Natural killer cell (primary cell): Measurements from ENCODE around the gene CREBZF. TPM values are rescaled to one million over a fixed set of nuclear protein-coding genes. Genes with fewer than 3 reads are reported as not detected.
"Not testable (repeated sequence)": the region's sequence is repeated elsewhere in the genome, so short reads cannot be mapped to it uniquely, and the experiment has no call there.

Source experiments
- ATAC-seq, 3 donors: fragments of 150-1000 bp in 2 of 3; fragments of 200-7000 bp in 1 of 3; cut with Tn5 transposase; 1 replicate in 1 of 3; 2 replicates in 2 of 3; pipeline ENCODE4 v1.10.0; 2021; ENCODE audit warnings: mild to moderate bottlenecking in 2 of 3, moderate library complexity in 2 of 3
- DNase-seq, 2 donors: peaks; one replicate each; pipeline versions ENCODE4 v3.0.0 to v3.0.0-alpha.2; 2013 to 2021; ENCODE audit warnings: mixed read lengths in 1 of 2
- H3K27ac ChIP-seq: one replicate; pipeline ENCODE4 v1.5.1; 2013; ENCODE audit warnings: mild to moderate bottlenecking, low read length
- H3K27me3 ChIP-seq: one replicate; pipeline ENCODE4 v1.6.1; 2013; ENCODE audit warnings: low read length; ENCODE audit not compliant: control insufficient read depth, insufficient read depth
- H3K36me3 ChIP-seq: one replicate; pipeline ENCODE4 v1.6.1; 2013; ENCODE audit warnings: low read length; ENCODE audit not compliant: control insufficient read depth, insufficient read depth
- H3K4me1 ChIP-seq: one replicate; pipeline ENCODE4 v1.6.1; 2013; ENCODE audit warnings: low read length; ENCODE audit not compliant: control insufficient read depth, insufficient read depth
- H3K4me3 ChIP-seq: one replicate; pipeline ENCODE4 v1.5.1; 2013; ENCODE audit warnings: low read length
- H3K9me3 ChIP-seq: one replicate; pipeline ENCODE4 v1.6.1; 2013; ENCODE audit warnings: low read length; ENCODE audit not compliant: control insufficient read depth, insufficient read depth
- H3K27ac Mint-ChIP-seq, 2 donors: one replicate each; pipeline ENCODE4 v1.8.0; 2022; ENCODE audit warnings: mild to moderate bottlenecking in 2 of 2, mixed read lengths in 2 of 2, moderate library complexity in 1 of 2
- H3K27me3 Mint-ChIP-seq, 2 donors: one replicate each; pipeline ENCODE4 v1.8.0; 2022; ENCODE audit warnings: low read depth in 2 of 2, mixed read lengths in 2 of 2
- H3K36me3 Mint-ChIP-seq: one replicate; pipeline ENCODE4 v1.8.0; 2022; ENCODE audit warnings: mixed read lengths
- H3K4me1 Mint-ChIP-seq, 2 donors: one replicate each; pipeline ENCODE4 v1.8.0; 2022; ENCODE audit warnings: mixed read lengths in 2 of 2
- H3K4me3 Mint-ChIP-seq: one replicate; pipeline ENCODE4 v1.8.0; 2022; ENCODE audit warnings: mild to moderate bottlenecking, moderate library complexity, mixed read lengths
- H3K9me3 Mint-ChIP-seq, 2 donors: one replicate each; pipeline ENCODE4 v1.8.0; 2022; ENCODE audit warnings: mixed read lengths in 2 of 2
- CTCF ChIP-seq: fragments of 200-600 bp; IDR thresholded peaks from one replicate; pipeline ENCODE4 v1.8.0; 2022; ENCODE audit warnings: antibody characterized with exemption
- WGBS: methylation state at CpG from one replicate; pipeline ENCODE4 v1.1.7; 2013; ENCODE audit warnings: missing lambda C conversion rate; ENCODE audit not compliant: insufficient coverage; 5-methylcytosine and 5-hydroxymethylcytosine counted together
- intact Hi-C: fragments of 100-400 bp; cut with micrococcal nuclease; formaldehyde crosslinking; loops from one replicate; pipeline ENCODE4 v1.14.2; 2022
- total RNA-seq, 4 donors: library from RNA; stranded (reverse); fragments of 120-200 nt in 1 of 4; gene quantifications; one replicate each; pipeline versions ENCODE4 v1.2.3 to v1.2.4, GENCODE V29; 2013 to 2022

The CREBZF gene
- total RNA-seq, 3 donors from 2014 or later (not counting 1 experiment from before 2014, with no cell fraction given), result 60.1 to 92.7 (median 82.0) TPM

GRCh38 chr11:85658180-85658579, 6.7 kb downstream of the CREBZF start:
- Histone ChIP-seq H3K27ac (no peak overlapping the region), H3K36me3 (peaks cover 63% of the 10 kb centered on the region), H3K4me1 (peaks cover 9% of the 10 kb centered on the region), H3K27me3 (no peaks in the 10 kb centered on the region), H3K9me3 (no peaks in the 10 kb centered on the region), H3K4me3 (no peak overlapping the region)
- no CpG with 5 or more reads among the region's 1 CpG for WGBS
- DNase-seq, result no peak
- peak overlapping the region in 1 of 2 donors; percentile 79 for H3K27ac Mint-ChIP-seq
- TF ChIP-seq CTCF, result no peak
- intact Hi-C loops, result no loop called here
- H3K27me3 Mint-ChIP-seq, result no peaks in the 10 kb centered on the region
- no peaks in the 10 kb centered on the region for H3K9me3 Mint-ChIP-seq
- no peak overlapping the region for H3K4me3 Mint-ChIP-seq
- peaks cover 7% of the 10 kb centered on the region for H3K36me3 Mint-ChIP-seq
- no peak for ATAC-seq
- peaks cover 45 to 54% of the 10 kb centered on the region in 2 donors for H3K4me1 Mint-ChIP-seq

GRCh38 chr11:85656777-85657176, 8.2 kb downstream of the CREBZF start:
- TF ChIP-seq CTCF, result no peak
- Histone ChIP-seq H3K9me3 (no peaks in the 10 kb centered on the region), H3K36me3 (peaks cover 67% of the 10 kb centered on the region), H3K4me1 (peaks cover under 1% of the 10 kb centered on the region), H3K27ac (no peak overlapping the region), H3K4me3 (no peak overlapping the region), H3K27me3 (no peaks in the 10 kb centered on the region)
- DNase-seq, result no peak
- Mint-ChIP-seq H3K4me1 (peaks cover 46 to 56% of the 10 kb centered on the region in 2 donors), H3K36me3 (peaks cover 7% of the 10 kb centered on the region), H3K9me3 (no peaks in the 10 kb centered on the region), H3K4me3 (no peak overlapping the region), H3K27me3 (no peaks in the 10 kb centered on the region), H3K27ac (peak overlapping the region in 1 of 2 donors; percentile 79)
- WGBS, result no CpG with 5 or more reads among the region's 1 CpG
- ATAC-seq, result no peak
- intact Hi-C loops, result no loop called here

GRCh38 chr11:85654343-85654742, 10.6 kb downstream of the CREBZF start:
- H3K4me3 Mint-ChIP-seq, ATAC-seq, H3K9me3 ChIP-seq, DNase-seq, H3K4me1 ChIP-seq, H3K27me3 ChIP-seq, H3K27me3 Mint-ChIP-seq, intact Hi-C loops, H3K27ac ChIP-seq, H3K9me3 Mint-ChIP-seq, H3K4me3 ChIP-seq, H3K36me3 Mint-ChIP-seq, H3K27ac Mint-ChIP-seq: not testable (repeated sequence)
- H3K36me3 ChIP-seq, result peaks cover 47% of the 10 kb centered on the region
- WGBS, result 100% methylated on average over 1 of the region's 4 CpGs
- H3K4me1 Mint-ChIP-seq, result peaks cover 29 to 38% of the 10 kb centered on the region in 2 donors

- Histone ChIP-seq H3K4me3 (no peak overlapping the region), H3K27ac (no peak overlapping the region), H3K9me3 (no peaks in the 10 kb centered on the region), H3K27me3 (no peaks in the 10 kb centered on the region), H3K36me3 (peaks cover 34% of the 10 kb centered on the region), H3K4me1 (peaks cover 4% of the 10 kb centered on the region)
- Mint-ChIP-seq H3K9me3 (no peaks in the 10 kb centered on the region), H3K27me3 (no peaks in the 10 kb centered on the region), H3K4me3 (no peak overlapping the region), H3K36me3 (no peaks in the 10 kb centered on the region), H3K27ac (peak overlapping the region; percentile 7 to 72), H3K4me1 (peaks cover 25 to 28% of the 10 kb centered on the region in 2 donors)
- intact Hi-C loops, result no loop called here
- 36% methylated on average over 1 of the region's 3 CpGs for WGBS
- DNase-seq, result no peak
- ATAC-seq, result no peak
- no peak for TF ChIP-seq CTCF
Observed at GRCh38 chr11:85652786-85653447, 12.0 kb downstream of the CREBZF start.
